NCI-H146 (cell line): ENCODE measurements around the gene ASH1L.

ENCODE experiments used
- DNase-seq: peaks from one replicate; lab custom pipeline; 2025; lab: John Stamatoyannopoulos, UW

The ASH1L gene

GRCh38 chr1:155327981-155328380 is 234.6 kb downstream of the ASH1L start:
- no peak for DNase-seq

GRCh38 chr1:155326631-155327037 is 236.0 kb downstream of the ASH1L start:
- DNase-seq = no peak

GRCh38 chr1:155326020-155326526 is 236.5 kb downstream of the ASH1L start:
- DNase-seq = no peak

- no peak for DNase-seq
These were observed 237.1 kb downstream of the ASH1L start for GRCh38 chr1:155325603-155325893.

- peak; percentile 74 for DNase-seq
These were observed 237.6 kb downstream of the ASH1L start for GRCh38 chr1:155324717-155325602.

GRCh38 chr1:155324037-155324716 is 238.4 kb downstream of the ASH1L start:
- peak; percentile 95 for DNase-seq

GRCh38 chr1:155323729-155324036 is 238.9 kb downstream of the ASH1L start:
- peak; percentile 84 for DNase-seq

GRCh38 chr1:155322953-155323728 is 239.5 kb downstream of the ASH1L start:
- peak; percentile 94 for DNase-seq

GRCh38 chr1:155322571-155322952 is 240.0 kb downstream of the ASH1L start:
- peak; percentile 44 for DNase-seq

- DNase-seq = peak; percentile 40
These were observed 240.7 kb downstream of the ASH1L start for GRCh38 chr1:155321639-155322503.

- peak; percentile 58 for DNase-seq
These were observed 241.7 kb downstream of the ASH1L start, which contains the start of gene RUSC1 for GRCh38 chr1:155320661-155321617. RUSC1 (plus strand) TSS chr1:155320894; CDS start chr1:155321774, 880 bp downstream.

- no peak for DNase-seq
These were observed 242.4 kb downstream of the ASH1L start for GRCh38 chr1:155320252-155320651.

- DNase-seq = no peak
These were observed 243.1 kb downstream of the ASH1L start for GRCh38 chr1:155319536-155319935.

- DNase-seq = no peak
These were observed 244.5 kb downstream of the ASH1L start for GRCh38 chr1:155318082-155318481.

- no peak for DNase-seq
These were observed 245.7 kb downstream of the ASH1L start for GRCh38 chr1:155316922-155317321.

GRCh38 chr1:155313261-155313660 is 249.3 kb downstream of the ASH1L start:
- no peak for DNase-seq

- peak; percentile 13 for DNase-seq
These were observed 253.1 kb downstream of the ASH1L start for GRCh38 chr1:155309423-155310021.

GRCh38 chr1:155308493-155309422 is 253.8 kb downstream of the ASH1L start, which contains the start of gene FDPS:
FDPS (plus strand) TSS chr1:155308866; CDS start chr1:155309790, 924 bp downstream.
- DNase-seq = peak; percentile 99
